Skin epidermis (tissue), 12 donors: Measurements from ENCODE around the gene IQCE.

Experiments
- H3K27ac ChIP-seq, 21 experiments: fragments of 200-600 bp; sonication (generic) in 11 of 21; one replicate each; pipeline ENCODE4 v1.5.0; 2020; ENCODE audit warnings: mild to moderate bottlenecking in 3 of 21, inconsistent platforms in 2 of 21, moderate library complexity in 2 of 21
- H3K4me3 ChIP-seq, 7 experiments: fragments of 200-600 bp; sonication (generic) in 2 of 7; one replicate each; pipeline ENCODE4 v1.5.0; 2020; ENCODE audit warnings: inconsistent platforms in 2 of 7, mild to moderate bottlenecking in 2 of 7, moderate library complexity in 1 of 7

IQCE gene

DNA sequence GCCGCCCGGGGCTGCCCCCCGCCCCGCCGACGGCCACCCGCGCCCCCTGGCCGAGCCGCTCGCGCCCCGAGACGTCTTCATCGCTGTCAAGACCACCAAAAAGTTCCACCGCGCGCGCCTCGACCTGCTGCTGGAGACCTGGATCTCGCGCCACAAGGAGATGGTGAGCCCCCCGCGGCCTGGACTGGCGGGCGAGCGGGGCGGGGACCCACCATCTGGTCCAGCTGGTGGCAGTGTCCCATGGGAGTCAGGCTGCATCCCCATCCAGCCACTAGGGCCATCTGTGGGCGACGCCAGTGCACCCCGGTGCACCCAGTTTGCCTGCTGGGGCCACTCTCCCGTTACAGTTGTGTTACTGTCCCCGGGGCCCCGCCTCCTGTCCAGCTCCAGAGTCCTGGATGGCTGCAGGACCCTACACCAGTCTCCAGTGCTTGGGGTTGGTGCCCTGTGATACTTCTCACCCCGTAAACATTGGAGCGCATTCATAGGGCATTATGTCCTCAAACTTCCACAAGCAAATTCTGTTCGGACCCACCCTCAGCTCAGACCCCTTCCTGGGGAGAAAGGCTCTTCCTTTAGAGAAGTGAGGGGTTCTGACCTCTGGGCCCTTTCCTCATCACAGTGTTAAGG lies 38.5 kb upstream of the IQCE start:
- H3K27ac ChIP-seq = peak overlapping the region in 19 of 21 experiments; percentile 6 to 94 (median 76)
- peak overlapping the region; percentile 40 to 83 (median 62) for H3K4me3 ChIP-seq

DNA sequence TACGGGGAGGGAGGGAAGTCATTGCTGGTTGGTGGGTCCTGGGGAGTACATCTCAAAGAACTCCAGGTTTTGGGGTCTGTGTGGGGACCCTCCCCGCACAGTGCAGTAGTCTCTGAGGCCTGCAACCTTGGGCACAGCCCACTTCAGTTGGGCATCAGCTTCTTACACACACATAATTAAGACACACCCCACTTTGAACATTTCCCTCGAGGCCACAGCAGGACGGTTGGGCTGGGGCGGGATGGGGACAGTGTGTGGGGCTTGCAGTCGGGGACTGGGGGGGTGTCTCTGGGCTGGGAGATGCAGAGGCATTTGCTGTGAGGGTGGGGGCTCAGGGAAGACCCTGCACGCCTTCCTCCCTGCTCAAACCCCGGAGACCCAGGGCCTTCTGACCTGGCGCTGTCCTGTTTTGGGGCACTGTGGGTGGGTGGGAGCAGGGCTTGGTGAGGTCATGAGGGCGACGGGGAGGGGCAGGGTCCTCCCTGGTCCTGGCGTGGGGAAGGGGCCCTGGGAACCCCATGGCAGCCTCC lies 38.0 kb upstream of the IQCE start:
- peak overlapping the region; percentile 40 to 83 (median 62) for H3K4me3 ChIP-seq
- H3K27ac ChIP-seq = peak overlapping the region; percentile 3 to 94 (median 74)

- peak overlapping the region in 20 of 21 experiments; percentile 22 to 94 (median 75) for H3K27ac ChIP-seq
Measured at GRCh38 chr7:2521341-2521745, 37.4 kb upstream of the IQCE start.

GRCh38 chr7:2521952-2522591 lies 36.7 kb upstream of the IQCE start:
- Histone ChIP-seq H3K4me3 (peak overlapping the region; percentile 40 to 83 (median 62)), H3K27ac (peak overlapping the region in 20 of 21 experiments; percentile 58 to 94 (median 76))

More at GRCh38 chr7:2521341-2521745, 37.4 kb upstream of the IQCE start:
- H3K4me3 ChIP-seq = peak overlapping the region; percentile 40 to 83 (median 62)

DNA sequence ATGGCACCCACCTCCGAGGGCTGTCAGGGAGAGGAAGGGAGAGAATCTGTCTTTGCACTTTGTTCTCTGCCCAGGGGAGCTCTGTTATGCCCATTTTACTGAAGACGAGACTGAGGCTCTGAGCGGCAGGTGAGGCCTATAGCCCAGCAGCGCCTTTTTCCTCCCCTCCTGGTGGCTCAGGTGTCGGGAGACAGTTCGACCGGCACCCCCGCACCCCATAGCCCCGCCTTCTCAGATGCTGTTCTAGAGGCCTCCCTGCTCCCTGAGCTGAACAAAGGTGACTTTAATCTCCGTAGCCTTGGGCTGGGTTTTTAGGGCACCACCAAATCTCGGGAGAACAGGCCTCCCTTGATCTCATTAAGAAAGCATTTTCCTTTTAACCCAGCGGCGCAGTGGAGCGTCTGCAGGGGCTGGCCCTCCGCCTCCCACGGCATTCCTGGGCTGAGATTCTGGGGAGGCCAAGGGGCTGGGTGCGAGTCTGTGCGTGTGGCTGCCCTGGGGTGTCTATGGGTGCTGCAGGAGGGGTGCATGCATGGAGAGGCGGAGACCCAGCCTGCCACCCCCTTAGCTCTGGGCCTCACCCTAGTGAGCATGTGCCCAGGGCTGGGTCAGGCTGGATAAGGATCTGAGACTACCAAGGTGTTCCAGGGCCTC lies 35.9 kb upstream of the IQCE start:
- Histone ChIP-seq H3K4me3 (peak overlapping the region; percentile 40 to 83 (median 62)), H3K27ac (peak overlapping the region in 20 of 21 experiments; percentile 30 to 94 (median 78))

DNA sequence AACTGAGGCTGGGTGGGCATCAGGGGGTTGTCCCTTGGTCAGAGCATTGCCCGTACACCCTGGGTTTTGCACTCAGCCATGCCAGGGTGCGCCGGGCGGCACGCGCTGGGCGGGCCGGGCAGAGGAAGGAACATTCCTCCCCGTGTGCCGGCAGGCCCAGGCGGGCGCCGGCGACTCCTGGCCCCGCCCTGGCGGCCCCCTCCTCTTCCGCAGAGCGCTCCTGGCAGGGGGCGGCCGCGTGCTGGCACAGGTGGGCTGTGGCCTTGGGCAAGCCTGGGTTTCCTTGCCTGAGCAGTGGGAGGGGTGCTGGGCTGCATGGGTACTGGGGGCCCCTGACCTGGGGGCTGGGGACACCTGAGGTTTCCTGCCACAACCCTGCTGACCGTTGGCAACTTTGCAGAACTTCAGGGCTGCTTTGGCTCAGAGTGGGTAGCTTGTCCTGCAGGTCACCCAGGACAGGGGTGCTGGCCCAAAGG lies 35.3 kb upstream of the IQCE start:
- H3K27ac ChIP-seq = peak overlapping the region in 20 of 21 experiments; percentile 30 to 94 (median 78)

GRCh38 chr7:2523941-2524807 lies 34.6 kb upstream of the IQCE start:
- H3K27ac ChIP-seq = peak overlapping the region in 20 of 21 experiments; percentile 43 to 94 (median 78)

More for the DNA sequence above, 35.3 kb upstream of the IQCE start:
- H3K4me3 ChIP-seq = peak overlapping the region; percentile 40 to 83 (median 62)

DNA sequence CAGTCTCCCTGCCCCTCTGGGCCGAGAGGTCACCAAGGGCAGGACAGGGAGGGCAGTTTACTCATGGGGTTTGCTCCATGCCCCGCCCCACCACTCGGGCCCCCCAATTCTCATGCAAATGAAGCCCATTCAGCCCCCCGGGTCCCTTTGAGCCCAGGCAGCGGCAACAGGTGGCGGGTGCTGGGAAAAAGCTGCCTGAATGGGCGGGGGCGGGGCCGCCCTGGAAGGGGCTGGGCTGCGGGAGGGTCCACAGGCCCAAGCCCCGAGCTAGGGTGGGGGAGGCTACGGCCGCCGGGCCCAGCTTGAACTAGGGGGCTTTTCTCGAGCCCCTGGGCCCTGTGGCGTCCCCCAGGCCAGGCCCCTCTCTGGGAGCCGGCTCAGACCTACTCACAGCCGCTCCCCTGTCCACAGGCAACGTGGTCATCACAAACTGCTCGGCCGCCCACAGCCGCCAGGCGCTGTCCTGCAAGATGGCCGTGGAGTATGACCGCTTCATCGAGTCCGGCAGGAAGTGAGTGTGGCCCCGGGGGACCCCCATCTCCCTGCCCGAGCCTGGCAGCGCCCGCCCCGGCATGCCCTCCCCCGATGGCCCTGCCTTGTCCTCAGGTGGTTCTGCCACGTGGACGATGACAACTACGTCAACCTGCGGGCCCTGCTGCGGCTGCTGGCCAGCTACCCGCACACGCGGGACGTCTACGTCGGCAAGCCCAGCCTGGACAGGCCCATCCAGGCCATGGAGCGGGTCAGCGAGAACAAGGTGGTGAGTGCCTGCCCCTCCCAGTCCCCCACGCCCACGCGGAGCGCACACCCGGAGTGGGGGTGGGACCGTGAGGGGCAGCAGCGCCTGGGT lies 33.7 kb upstream of the IQCE start:
- Histone ChIP-seq H3K27ac (peak overlapping the region in 16 of 21 experiments; percentile 4 to 94 (median 79)), H3K4me3 (peak overlapping the region in 1 of 7 experiments; percentile 83)

More at GRCh38 chr7:2523941-2524807, 34.6 kb upstream of the IQCE start:
- H3K4me3 ChIP-seq = peak overlapping the region; percentile 40 to 83 (median 62)

DNA sequence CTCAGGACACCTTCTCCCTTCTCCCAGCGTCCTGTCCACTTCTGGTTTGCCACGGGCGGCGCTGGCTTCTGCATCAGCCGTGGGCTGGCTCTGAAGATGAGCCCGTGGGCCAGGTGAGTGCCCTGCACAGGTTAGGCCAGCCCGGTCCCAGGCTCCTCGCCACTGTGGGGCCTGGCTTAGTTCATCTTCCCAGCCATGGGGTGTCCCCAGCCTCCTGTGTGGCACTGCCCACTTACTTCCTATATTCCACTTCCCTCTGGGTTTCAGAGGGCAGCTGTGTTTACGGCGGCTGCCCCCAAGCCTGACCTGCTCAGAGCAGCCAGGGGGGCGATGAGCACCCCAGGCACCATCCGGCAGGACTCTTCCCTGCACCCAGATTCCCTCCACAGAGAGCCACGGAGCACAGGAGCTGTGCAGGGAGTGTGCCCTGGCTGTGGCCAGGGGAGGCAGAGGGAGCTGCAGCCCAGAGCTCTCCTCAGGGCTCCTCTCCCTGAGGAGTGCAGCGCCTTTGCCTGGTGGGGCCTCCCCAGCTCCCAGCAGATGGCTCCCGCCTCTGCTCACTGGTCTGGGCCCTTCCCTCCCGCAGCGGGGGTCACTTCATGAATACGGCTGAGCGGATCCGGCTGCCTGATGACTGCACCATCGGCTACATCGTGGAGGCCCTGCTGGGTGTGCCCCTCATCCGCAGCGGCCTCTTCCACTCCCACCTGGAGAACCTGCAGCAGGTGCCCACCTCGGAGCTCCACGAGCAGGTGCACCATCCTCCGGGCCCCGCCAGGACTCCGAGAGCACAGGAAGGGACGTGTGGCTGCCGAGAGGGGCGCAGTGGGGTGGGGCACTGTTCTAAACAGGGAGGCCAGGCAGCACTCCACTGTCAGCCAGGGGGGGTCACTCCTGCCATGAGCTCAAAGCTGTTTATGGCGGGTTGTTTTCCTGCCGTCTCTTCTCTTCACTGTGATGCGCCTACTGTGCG lies 32.8 kb upstream of the IQCE start:
- peak overlapping the region in 12 of 21 experiments; percentile 15 to 94 (median 72) for H3K27ac ChIP-seq

GRCh38 chr7:2526659-2527504 lies 31.9 kb upstream of the IQCE start:
- Histone ChIP-seq H3K4me3 (no peak overlapping the region), H3K27ac (peak overlapping the region in 12 of 21 experiments; percentile 43 to 99 (median 86))

More for the DNA sequence above, 32.8 kb upstream of the IQCE start:
- no peak overlapping the region for H3K4me3 ChIP-seq

DNA sequence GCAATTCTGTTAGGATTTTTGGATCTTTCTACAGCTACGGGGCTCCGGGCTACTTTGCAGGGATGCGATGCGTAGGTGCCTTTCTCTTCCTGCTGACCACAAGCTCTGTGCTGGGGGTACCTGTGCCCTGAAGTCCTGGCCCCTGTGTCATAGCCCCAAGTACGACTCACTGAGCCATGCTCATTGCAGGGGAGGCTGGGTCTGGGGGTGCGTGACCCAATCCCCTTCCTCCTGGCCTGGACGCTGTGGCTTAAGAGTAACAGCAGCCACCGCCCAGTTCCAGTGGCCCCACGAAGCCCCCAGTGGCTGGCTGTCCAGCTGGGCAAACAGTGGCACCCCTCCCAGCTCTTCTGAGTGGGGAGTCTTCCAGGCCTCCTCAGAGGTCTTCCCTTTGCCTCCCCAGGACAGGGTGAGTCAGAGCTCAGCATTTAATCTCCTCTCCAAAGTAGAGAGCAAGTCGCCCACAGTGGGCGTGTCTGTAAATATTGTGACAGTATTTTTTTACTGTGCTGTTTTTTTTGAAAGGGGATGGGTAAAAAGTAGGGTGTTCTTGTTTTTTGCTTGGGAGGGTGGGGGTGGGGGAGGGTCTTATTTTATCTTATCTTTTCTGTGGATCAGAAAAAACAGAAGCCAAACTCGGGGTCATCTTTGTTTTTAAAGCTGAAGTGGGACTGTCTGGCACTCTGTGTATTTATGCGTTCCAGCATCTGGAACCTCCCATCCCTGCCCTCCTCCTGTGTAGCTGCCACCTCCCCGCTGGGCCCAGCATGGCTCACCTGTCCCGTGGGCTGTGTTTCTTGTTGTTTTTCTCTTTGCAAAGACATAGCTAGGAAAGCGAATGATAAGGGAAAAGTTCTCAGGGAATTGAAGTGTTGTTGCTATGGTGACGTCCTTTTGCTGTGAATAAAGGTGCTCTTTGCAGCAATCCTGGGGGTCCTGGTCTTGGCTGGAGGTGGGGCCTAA lies 31.0 kb upstream of the IQCE start:
- Histone ChIP-seq H3K27ac (peak overlapping the region in 16 of 21 experiments; percentile 43 to 99 (median 86)), H3K4me3 (peak overlapping the region in 1 of 7 experiments; percentile 13)

GRCh38 chr7:2528481-2529095 lies 30.2 kb upstream of the IQCE start:
- H3K27ac ChIP-seq = peak overlapping the region in 20 of 21 experiments; percentile 14 to 99 (median 84)
- peak overlapping the region in 1 of 7 experiments; percentile 13 for H3K4me3 ChIP-seq

GRCh38 chr7:2529161-2530070 lies 29.4 kb upstream of the IQCE start:
- peak overlapping the region in 1 of 7 experiments; percentile 13 for H3K4me3 ChIP-seq
- H3K27ac ChIP-seq = peak overlapping the region; percentile 43 to 99 (median 84)
